Heart left ventricle (tissue), 13 donors: ENCODE measurements around the gene CACNB4.

Experiments used
- POLR2A ChIP-seq, 2 donors: fragments of 450-650 bp; IDR thresholded peaks; one replicate each; pipeline ENCODE4 v1.6.1; 2017; ENCODE audit warnings: antibody characterized with exemption in 2 of 2, mild to moderate bottlenecking in 2 of 2, moderate library complexity in 2 of 2
- TF ChIP-seq, protein P1 (sequence below), 12 donors: fragments of 200-600 bp; sonication (generic) in 4 of 12; IDR thresholded peaks; one replicate each; pipeline versions ENCODE4 v1.5.0 to v1.8.0; 2018 to 2022; ENCODE audit warnings: antibody characterized with exemption in 12 of 12, mild to moderate bottlenecking in 5 of 12
- donor health status: ischemic (EF 13 %, LVEDD 7.1; RV severe dilation, severe dysfunction).
- donor health status: DM: no; HTN: yes; CAD: no.
- donor health status: DM: no; HTN: no; CAD: no.
- donor health status: ischemic (EF 25% LVEDD 6.9; RV normal size, moderate dysfunction).
- donor health status: ischemic (EF 25% LVEDD 5.7; RV mildly dilated, moderate dysfunction).
- donor health status: ischemic (EF 35%, LVEDD 5.7; RV mildly dilated, moderate dysfunction).
- donor health status: nonischemic (EF 11% LVEDD 7.7; RV severe dilation, severe dysfunction).
- donor health status: DM: yes; HTN: yes; CAD: no.
- donor health status: PGD.
- donor health status: ischemic (EF 29% LVEDD 5.4; RV normal size, mild dysfunction).
- donor health status: nonischemic (EF 23%, LVEDD 6.1; RV moderate dilation, normal function).

GRCh38 chr2:151946250-151946884, 152.5 kb downstream of the CACNB4 start:
- TF ChIP-seq, protein P1, sequence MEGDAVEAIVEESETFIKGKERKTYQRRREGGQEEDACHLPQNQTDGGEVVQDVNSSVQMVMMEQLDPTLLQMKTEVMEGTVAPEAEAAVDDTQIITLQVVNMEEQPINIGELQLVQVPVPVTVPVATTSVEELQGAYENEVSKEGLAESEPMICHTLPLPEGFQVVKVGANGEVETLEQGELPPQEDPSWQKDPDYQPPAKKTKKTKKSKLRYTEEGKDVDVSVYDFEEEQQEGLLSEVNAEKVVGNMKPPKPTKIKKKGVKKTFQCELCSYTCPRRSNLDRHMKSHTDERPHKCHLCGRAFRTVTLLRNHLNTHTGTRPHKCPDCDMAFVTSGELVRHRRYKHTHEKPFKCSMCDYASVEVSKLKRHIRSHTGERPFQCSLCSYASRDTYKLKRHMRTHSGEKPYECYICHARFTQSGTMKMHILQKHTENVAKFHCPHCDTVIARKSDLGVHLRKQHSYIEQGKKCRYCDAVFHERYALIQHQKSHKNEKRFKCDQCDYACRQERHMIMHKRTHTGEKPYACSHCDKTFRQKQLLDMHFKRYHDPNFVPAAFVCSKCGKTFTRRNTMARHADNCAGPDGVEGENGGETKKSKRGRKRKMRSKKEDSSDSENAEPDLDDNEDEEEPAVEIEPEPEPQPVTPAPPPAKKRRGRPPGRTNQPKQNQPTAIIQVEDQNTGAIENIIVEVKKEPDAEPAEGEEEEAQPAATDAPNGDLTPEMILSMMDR (IDR thresholded peaks at IDR 0.05): no peak
- no peak for TF ChIP-seq POLR2A (IDR thresholded peaks at IDR 0.05)
